Activated CD8-positive, alpha-beta memory T cell treated with anti-CD3 and anti-CD28 coated beads for 48 hours (primary cell): ENCODE measurements around the gene UMOD.
"Not testable (repeated sequence)": the region's sequence is repeated elsewhere in the genome, so short reads cannot be mapped to it uniquely, and the experiment has no call there.

Experiments used
- DNase-seq, 3 experiments: peaks; one replicate each; pipeline ENCODE4 v3.0.0-alpha.2; 2020; ENCODE audit warnings: low read depth in 2 of 3, low spot score in 2 of 3

UMOD gene

DNA sequence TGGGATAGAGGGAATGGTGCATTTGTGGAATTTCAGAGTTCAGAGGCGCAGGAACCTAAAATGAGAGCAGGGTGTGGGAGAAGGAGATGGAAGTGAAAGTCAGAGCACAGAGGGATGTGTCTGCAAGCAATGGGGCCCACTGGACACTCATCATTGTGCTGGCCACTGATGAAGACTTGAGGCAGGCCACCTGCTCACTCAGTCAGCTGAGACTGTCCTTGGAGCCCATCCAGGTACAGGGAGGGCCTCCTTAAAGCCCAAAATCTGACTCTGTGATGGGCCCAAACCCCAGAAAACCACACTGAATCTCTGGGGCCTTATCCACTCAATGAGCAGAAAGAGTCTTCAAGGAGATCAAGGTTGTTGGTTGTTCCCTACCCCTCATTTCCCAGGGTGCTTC lies 30.8 kb downstream of the UMOD start:
- DNase-seq, result no peak

DNA sequence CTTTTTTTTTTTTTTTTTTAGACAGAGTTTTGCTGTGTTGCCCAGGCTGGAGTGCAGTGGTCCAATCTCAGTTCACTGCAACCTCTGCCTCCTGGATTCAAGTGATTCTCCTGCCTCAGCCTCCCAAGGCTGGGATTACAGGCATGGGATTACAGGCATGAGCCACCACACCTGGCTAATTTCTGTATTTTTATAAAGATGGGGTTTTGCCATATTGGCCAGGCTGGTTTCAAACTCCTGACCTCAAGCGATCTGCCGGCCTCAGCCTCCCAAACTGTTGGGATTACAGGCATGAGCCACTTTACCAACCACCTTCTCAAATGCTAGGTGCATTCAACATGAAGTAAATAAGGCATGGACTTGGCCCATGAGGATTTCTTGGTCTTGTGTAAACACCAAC lies 31.5 kb downstream of the UMOD start:
- not testable (repeated sequence) for DNase-seq

DNA sequence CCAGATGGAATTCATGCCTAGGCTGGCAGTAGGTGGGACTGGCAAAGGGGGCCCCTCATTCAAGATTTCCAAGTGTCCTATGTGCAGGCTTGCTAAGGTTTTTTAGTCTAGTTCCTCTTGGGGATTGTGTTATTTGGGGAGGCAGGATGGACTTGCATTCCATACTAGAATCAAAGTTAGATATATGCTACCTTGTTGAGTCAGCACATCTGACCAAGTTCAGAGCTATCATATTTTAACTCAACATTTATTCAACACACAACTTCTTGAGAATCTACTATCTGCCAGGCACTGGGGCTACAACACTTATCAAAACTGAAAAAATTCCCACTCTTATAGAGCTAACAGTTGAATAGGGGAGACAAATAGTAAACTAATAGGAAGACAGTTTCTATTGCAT lies 31.9 kb downstream of the UMOD start:
- DNase-seq, result no peak

DNA sequence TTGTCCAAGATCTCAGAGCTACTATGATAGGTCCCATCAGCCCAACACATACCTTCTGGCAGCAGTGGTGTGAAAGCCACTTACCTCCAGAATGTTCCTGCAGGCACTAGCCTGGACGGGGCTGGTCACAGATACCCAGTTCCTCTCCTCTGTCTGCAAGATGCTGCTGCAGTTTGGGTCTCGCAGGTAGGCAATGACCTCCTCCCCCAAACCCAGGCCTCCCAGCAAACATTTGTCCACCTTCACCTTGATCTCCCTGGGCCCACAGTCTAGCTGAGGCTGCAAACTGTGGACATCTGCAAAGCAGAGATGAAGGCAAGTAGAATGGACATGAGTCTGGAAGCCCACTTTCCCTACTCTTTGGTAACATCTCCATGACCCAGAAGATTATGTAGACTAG lies 32.3 kb downstream of the UMOD start:
- no peak for DNase-seq

DNA sequence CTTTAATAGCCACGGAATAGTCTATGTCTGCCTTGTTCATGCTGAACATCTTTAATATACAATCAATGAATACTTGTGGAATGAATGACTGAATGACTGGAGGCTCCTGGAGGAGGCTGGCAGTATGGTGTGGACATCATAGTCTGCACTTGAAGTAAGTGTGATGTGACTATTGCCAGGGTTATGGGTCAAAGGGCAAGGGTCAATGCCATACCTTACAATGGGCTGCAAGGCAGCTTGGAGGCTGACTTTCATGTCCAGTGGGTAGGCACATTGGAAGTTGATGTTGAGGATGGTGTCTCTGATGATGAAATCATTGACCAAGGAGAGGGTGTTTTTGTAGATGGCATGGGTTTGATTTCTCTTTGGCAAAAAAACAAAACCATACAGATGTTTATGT lies 33.1 kb downstream of the UMOD start:
- no peak for DNase-seq

DNA sequence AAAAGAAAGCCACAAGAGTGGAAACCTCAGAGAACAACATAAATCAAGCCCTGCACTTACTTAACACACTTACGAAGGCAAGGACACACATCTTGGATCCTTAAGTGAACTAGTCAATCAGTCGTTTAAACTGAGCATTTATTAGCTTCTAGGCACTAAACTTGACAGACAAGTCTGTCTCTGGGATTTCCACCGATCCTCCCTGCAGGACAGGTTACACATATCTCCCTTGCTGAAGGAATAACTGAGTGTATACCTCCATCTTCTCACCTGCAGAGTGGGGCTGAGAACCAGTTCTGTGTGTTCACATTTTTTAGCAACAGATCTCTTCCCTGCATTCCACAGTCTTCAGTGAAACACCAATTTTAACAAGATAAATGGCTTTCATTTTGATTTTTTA lies 34.1 kb downstream of the UMOD start:
- no peak for DNase-seq

DNA sequence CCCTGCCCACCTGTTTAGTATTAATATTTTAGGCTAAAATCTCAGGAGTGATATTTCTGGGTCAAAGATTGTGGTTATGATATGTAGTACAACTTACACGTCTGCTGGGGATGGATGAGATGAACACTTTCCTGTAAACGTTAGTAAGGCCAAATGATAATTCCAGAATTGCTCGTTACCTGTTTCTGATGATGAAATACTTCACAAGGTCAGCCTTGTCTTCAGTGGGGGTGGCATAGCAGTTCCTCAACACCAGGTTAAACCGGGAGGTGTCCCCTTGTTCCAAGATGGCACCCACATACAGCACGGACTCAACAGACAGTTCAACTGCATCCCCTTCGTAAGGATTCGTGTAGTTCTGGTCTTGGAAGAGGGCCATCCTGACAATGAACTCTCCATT lies 34.5 kb downstream of the UMOD start:
- DNase-seq, result no peak

DNA sequence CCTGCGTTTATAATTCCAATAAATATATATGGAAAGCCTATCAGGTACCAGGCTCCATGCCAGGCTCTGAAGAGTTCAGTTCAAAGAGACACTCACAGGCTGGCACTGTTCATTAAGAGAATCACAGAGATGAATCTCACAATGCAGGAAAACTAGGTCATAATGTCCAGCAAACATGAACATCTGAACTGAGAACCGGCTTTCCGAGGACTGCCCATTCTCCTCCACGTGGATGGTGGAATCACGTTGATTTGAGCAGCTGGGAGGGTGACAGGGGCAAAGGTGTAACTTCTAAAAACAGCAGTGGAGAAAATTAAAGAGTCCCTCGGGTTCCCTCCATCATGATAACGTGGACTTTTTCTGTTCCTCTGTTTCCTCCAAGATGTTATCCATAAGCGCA lies 35.4 kb downstream of the UMOD start:
- no peak for DNase-seq

DNA sequence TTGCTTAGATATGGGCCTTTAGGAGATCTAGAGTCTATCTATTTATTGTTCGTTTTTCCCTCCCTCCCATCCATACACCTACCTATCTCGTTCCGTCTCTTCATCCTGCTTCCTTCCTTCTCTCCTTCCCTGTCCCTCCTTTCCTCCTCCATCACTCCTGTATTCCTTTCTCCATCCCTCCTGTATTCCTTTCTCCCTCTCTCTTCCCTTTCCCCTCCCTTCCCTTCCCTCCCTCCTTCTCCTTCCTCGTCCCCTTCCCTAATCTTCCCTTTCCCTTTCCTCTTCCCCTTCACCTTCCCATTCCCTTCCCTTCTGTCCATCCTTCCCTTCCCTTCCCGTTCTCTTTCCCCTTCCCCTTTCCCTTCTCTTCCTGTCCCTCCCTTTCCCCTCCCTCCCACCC lies 35.8 kb downstream of the UMOD start:
- no peak for DNase-seq

DNA sequence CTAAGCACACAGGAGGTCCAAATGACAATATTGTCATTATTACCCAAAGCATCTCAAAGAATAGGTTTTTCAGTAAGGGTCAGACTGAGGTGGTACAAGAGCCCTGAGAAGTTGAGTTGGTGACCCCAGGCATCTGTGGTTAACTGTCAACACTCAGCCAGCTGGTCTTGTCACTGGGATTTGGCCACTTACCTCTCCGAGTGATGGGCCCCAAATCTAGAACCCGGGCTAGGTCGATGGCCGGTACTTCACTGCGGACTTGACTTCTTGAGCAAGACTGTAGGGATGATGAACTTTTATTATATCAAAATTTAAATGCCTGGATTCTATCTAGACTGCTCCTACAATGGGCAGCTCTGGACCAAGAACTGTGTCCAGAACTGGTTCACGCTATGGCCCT lies 36.8 kb downstream of the UMOD start:
- no peak for DNase-seq

DNA sequence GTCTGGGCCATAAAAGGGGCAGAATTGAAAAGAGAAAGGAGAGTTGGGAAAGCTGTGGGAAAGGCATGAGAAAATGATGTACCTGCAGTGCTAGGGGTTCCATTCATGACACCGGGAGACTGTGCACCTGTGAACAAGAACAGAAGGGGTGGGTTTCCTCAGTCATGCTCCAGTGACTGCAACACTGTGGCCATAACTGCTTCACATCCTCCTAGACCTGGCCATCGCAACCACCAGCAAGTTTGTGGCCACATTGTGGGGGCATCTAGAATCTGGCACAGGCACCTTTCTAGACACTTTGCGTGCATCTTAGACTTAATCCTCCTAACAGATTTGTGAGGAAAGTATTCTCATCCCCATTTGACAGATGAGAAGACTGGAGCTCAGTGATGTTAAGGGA lies 37.9 kb downstream of the UMOD start:
- no peak for DNase-seq

DNA sequence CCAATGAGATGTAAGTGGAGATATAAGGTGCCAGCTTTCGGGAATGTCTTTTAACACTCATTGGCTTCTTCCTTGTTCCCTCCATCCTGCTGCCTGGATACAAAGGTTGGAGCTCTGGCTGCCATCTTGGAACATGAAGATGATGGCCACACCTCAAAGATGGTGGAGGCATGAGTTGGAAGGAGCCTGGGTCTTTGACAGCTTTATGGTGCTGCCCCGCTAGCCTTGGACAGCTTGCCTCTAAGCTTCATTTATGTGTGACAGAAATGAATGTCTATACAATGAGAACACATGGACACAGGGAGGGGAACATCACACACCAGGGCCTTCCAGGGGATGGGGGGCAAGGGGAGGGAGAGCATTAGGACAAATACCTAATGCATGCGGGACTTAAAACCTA lies 38.8 kb downstream of the UMOD start:
- no peak for DNase-seq

DNA sequence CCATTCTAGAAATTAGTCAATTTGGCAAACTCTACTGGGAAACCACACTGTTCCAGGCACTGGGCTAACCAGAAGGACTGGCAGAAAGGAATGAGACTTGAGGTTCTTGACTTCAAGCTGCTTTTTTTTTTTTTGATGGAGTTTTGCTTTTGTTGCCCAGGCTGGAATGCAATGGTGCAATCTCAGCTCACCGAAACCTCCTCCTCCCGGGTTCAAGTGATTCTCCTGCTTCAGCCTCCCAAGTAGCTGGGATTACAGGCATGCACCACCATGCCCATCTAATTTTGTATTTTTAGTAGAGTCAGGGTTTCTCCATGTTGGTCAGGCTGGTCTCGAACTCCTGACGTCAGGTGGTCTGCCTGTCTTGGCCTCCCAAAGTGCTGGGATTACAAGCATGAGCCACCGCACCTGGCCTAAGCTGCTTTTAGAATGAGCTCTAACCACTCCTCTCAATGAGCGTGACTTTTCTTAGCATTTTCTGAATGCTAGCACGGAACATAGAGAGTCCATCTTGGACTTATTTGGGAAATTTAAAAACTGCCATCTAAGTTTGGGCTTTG lies 39.9 kb downstream of the UMOD start:
- DNase-seq, result not testable (repeated sequence)

DNA sequence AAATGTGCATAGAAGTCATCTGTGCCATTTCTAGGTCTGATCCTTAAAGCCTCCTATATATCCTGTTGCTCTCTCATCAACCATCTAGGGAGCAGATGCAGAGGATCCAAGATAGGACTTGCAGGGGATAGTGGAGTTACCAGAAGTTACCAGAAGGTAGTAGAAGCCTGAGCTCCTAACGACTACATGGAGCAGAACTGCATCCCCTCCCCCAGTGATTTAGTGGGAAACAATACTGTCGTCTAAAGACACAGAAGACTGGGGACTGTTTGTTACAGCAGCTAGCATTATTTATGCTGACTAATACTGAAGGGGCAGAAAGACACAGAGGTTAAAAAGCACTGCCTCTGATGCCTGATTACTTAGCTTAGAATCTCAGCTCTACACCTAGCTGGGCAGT lies 41.0 kb downstream of the UMOD start:
- DNase-seq, result no peak

DNA sequence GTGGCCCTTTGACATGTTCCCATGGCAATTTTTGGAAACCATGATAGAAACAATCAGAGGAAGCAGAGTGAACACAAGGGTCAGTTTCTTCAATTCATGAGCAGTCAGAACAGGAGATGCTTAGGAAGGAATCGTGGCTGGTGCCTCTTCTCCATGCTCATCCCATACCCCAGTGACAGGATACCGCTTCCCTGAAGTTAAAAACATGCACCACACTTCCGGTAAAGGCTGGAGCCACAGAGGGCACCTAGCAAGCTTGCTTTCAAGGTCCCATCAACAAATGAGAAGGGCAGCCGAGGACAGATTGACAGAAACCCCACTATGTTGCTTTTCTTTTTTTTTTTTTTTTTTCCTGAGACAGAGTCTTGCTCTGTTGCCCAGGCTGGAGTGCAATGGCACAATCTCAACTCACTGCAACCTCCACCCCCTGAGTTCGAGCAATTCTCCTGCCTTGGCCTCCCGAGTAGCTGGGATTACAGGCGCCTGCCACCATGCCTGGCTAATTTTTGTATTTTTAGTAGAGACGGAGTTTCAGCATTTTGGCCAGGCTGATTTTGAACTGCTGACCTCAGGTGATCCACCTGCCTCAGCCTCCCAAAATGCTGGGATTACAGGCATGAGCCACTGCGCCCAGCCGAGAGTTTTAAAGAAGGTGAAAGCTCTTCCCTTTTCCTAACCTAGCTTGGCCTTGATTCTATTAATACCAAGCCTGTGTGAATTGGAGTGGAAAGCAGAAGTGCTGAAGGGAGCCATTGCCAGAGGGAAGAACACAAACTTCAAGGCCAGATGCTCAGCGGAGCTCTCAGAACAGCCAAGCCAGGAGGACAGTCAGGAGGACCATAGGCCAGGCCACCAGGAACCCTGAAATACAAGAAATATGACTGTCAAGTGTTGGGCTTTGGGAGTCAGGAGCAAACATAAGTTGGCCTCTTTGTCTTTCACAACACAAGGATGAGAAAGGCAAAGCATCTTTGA lies 41.8 kb downstream of the UMOD start:
- no peak for DNase-seq

DNA sequence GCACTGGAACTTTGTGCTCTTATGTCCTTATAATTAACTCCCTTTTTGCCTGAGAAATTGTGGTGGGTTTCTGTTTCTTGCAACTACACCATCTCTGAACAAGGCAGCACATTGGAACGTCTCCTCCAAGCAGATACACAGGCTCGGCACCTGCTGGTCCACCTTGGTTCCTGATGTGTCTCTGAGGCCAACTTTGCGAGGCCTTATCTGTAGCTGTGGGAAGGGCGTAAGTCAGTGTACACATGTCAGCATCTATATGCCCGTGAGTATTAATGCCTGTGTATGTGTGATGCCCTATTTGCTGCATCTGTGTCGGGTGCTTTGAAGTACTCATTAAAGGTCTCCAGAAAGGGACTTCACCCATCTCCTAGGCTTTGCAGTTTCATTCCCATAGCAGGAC lies 42.7 kb downstream of the UMOD start:
- no peak for DNase-seq

DNA sequence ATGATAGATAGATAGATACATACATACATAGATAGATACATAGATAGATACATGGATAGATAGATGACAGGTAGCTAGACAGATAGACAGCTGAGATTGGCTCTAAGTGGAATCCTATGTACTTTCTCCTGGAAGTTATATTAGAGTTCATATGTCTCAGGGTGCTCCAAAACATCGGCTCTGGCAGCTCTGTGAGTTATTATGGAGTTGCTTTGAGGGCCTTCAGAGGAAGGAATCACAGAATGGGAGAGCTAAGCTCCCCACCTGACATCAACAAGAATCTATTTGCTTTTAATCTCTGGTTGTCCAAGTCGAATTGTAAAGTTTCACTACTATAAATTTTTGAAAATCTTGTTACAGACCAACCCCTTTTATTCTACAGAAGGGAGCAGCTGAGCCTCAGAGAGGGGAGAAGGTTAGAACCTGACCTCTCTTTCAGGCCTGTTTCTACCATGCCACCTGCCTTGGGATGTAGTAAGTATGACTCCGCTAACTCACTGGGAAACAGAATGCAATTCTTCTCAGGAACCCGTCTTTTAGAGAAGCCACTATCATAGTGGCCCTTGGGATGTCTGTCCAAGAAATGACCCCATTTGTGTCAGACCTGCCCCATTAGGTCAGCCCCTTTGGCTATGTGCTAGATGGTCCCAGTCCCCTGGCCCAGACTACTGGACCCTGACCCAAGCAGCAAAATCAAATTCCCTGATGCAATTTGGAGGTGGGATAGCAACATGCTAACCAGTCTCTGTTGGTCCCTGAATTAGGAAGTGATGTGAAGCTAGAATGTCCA lies 43.5 kb downstream of the UMOD start:
- DNase-seq, result no peak

DNA sequence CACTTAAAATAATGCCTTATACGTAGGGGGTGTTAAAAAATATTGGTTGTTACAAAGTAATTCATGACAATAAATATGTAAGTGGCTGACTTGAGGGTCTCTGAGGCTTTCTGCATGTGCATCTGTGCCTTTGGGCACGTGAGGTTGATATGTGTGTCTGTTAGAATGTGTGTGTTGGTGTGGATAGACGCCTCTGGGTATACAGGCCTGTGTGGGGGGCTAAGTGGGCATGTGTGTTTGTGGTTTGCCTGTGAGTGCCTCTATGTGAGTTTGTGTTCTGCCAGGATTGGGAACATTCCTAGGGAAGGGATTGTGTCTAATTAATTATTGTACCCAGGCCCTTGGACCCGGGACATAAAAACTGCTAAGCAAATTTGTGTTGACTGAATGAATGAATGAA lies 44.2 kb downstream of the UMOD start:
- DNase-seq, result no peak

DNA sequence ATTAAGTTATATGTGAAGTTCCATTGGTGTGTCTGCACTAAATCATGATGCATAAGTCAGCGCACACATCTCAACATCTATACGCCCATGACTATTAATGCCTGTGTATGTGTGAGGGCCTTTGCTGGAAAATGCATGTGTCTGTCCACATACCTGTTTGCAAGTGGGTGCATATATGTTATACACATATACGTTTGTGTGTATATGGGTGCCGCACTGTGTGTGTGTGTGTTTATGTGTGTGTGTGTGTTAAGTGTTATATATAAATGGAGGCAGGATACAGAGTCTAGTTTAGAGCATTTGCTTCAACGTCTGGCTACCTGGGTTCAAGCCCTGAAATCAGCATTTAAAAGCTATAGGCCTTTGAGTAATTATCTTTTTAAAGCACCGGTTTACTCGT lies 44.7 kb downstream of the UMOD start:
- no peak for DNase-seq

DNA sequence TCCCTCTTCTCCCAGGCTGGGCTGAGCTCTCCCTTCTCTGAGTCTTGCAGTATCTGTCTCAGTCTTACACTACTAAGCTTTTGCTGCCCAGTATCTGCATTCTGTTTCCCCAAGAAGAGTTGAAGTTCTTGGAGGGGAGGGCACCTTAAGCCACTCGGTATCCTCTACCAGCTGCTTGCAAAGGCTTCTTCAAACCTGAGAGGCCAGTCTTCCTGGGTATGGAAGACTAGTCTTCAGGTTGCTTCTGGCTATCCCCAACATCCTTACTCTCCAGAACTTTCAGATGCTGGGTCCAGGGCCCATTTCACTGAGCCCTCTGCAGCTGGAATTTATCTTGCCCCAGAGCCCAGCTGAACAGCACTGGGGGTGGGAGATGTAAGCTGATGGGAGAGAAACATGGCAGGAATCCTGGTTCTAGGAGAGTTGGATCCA lies 45.3 kb downstream of the UMOD start:
- no peak for DNase-seq

DNA sequence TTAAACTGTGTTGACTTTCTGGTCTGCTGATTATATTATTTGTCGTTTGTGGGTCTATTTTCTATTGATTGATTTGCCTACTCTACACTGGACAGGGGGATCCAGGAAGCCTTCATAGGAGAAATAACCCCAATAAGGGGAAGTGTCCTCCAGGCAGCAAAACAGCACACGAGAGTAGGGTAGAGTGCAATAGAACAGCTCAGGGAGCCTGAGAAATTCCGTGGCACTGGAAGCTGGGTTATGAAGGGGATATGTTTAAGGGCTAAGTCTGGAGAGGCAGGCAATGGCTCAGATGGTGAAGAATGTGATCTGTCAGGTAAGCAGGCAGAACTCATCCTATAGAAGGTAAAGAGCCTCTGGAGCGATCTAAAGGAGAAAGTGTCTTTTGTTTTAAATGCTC lies 46.1 kb downstream of the UMOD start:
- DNase-seq, result no peak

DNA sequence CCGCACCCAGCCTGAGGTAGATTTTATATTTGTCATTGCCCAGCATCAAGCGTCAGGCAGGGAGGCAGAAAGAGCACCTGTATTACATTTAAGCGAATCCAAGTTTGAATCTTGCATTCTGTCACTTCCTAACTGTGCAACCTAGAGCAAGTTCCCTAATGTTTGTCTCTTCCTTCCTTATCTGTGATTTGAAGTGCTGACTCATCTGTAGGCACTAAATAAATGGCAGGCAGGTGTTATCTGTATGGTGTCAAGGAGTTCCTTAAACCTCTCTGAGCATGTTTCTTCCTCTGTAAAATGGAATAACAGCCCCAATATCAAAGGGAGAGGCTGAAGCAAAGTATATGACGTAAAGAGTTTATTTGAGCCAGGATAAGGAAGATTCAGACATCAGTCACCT lies 49.5 kb downstream of the UMOD start:
- no peak for DNase-seq
